Activated naive CD8-positive, alpha-beta T cell treated with anti-CD3 and anti-CD28 coated beads, Interleukin-2, amount 10 ng/mL, durations not matched to agents 7 days and 5 days (primary cell): ENCODE data around the gene FCER1A. TPM values are rescaled to one million over a fixed set of nuclear protein-coding genes. Genes with fewer than 3 reads are reported as not detected.

Source experiments
- ATAC-seq: fragments of 150-1000 bp; cut with Tn5 transposase; one replicate; pipeline ENCODE4 v1.10.0; 2021; ENCODE audit warnings: low read depth, moderate library complexity
- POLR2A ChIA-PET: fragments of 350-600 bp; sonication (Branson Sonifier 250); formaldehyde crosslinking; loops from one replicate; lab custom pipeline; 2021; ENCODE audit warnings: antibody characterized with exemption; lab: Charles Lee
- DNase-seq: peaks from one replicate; pipeline ENCODE4 v3.0.0; 2021
- H3K27ac Mint-ChIP-seq: one replicate; pipeline ENCODE4 v1.8.0; 2022; ENCODE audit warnings: mild to moderate bottlenecking, mixed read lengths
- H3K27me3 Mint-ChIP-seq: one replicate; pipeline ENCODE4 v1.8.0; 2022; ENCODE audit warnings: mild to moderate bottlenecking, moderate library complexity, mixed read lengths
- H3K36me3 Mint-ChIP-seq: one replicate; pipeline ENCODE4 v1.8.0; 2021; ENCODE audit warnings: mild to moderate bottlenecking, mixed read lengths
- H3K4me1 Mint-ChIP-seq: one replicate; pipeline ENCODE4 v1.8.0; 2021; ENCODE audit warnings: mixed read lengths
- H3K4me3 Mint-ChIP-seq: one replicate; pipeline ENCODE4 v1.8.0; 2022; ENCODE audit warnings: mild to moderate bottlenecking, moderate library complexity, mixed read lengths
- H3K9me3 Mint-ChIP-seq: one replicate; pipeline ENCODE4 v1.8.0; 2021; ENCODE audit warnings: mixed read lengths
- total RNA-seq, 2 experiments: library from RNA; stranded (reverse); gene quantifications; one replicate each; pipeline ENCODE4 v1.2.3, GENCODE V29; 2021

Gene FCER1A
- total RNA-seq, result not detected

DNA sequence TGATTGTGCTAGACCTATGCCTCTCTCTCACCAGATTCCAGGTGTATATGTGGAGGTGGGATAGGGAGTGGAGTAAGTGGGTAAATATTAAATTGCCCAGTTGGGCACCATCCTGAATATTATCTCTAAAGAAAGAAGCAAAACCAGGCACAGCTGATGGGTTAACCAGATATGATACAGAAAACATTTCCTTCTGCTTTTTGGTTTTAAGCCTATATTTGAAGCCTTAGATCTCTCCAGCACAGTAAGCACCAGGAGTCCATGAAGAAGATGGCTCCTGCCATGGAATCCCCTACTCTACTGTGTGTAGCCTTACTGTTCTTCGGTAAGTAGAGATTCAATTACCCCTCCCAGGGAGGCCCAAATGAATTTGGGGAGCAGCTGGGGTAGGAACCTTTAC, at the start of gene FCER1A:
Gene FCER1A, plus strand, starts transcription at position 242 of the 400 bp plus-strand sequence. Its CDS starts 29 bp downstream, at position 271.
- no peaks in the 10 kb centered on the region for H3K9me3 Mint-ChIP-seq
- no peak for ATAC-seq
- POLR2A ChIA-PET, result no interaction called here
- DNase-seq, result no peak
- H3K4me1 Mint-ChIP-seq, result no peaks in the 10 kb centered on the region
- no peak within 1 kb of the TSS for H3K27ac Mint-ChIP-seq
- H3K36me3 Mint-ChIP-seq, result no peaks in the 10 kb centered on the region
- no peak within 1 kb of the TSS for H3K4me3 Mint-ChIP-seq
- H3K27me3 Mint-ChIP-seq, result peaks cover 17% of the 10 kb centered on the region

DNA sequence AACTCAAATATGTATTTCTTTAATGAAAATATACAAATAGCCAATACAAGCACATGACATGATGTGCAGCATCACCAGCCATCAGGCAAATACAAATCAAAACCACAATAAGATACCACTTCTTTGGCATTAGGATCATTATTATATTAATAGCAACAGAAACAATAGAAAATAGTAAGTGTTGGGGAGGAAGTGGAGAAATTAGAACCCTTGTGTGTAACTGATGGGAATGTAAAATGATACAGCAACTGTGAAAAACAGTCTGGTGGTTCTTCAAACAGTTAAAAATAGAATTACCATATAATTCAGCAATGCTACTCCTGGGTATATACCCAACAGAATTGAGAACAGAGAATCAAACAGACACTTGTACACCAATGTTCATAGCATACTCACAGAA, 40.8 kb upstream of the FCER1A start:
- DNase-seq (no peak), ATAC-seq (no peak)
- POLR2A ChIA-PET, result no interaction called here
- no peak overlapping the region for H3K4me3 Mint-ChIP-seq
- H3K9me3 Mint-ChIP-seq, result peaks cover 1% of the 10 kb centered on the region
- no peak overlapping the region for H3K27ac Mint-ChIP-seq
- peaks cover 18% of the 10 kb centered on the region for H3K27me3 Mint-ChIP-seq
- H3K4me1 Mint-ChIP-seq, result peaks cover under 1% of the 10 kb centered on the region
- H3K36me3 Mint-ChIP-seq, result no peaks in the 10 kb centered on the region

DNA sequence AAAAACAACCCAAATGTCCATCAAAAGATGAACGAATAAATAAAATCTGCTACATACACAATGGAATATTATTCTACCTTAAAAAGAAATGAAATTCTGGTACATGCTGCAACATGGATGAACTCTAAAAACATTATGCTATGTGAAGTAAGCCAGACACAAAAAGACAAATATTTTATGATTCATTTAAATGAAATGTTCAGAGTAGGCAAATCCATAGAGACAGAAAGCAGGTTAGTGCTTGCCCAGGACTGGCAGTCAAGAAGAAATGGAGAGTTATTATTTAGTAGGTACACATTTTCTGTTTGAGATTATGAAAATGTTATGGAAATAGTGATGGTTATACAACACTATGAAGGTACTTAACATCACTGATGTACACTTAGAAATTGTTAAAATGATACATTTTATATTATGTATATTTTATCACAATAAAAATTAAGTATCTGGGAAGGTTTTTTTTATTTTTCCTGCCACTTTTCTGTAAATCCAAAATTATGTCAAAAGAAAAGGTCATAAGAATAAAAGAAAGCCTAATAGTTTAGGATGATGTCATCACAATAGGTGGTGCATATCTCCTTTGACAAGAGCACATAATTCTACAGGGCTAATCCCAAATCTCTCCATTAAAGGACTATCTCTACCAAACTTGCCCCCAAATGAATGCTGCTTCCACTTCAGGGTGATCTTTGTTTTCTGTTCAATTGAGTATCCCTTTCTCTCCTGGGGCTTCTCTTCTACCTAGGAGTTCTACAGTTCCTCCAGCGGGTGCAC, 40.2 kb upstream of the FCER1A start:
- Mint-ChIP-seq H3K27ac (no peak overlapping the region), H3K4me3 (no peak overlapping the region), H3K27me3 (peaks cover 18% of the 10 kb centered on the region), H3K9me3 (peaks cover 2% of the 10 kb centered on the region), H3K4me1 (peaks cover 6% of the 10 kb centered on the region), H3K36me3 (no peaks in the 10 kb centered on the region)
- POLR2A ChIA-PET, result no interaction called here
- no peak for ATAC-seq
- no peak for DNase-seq

DNA sequence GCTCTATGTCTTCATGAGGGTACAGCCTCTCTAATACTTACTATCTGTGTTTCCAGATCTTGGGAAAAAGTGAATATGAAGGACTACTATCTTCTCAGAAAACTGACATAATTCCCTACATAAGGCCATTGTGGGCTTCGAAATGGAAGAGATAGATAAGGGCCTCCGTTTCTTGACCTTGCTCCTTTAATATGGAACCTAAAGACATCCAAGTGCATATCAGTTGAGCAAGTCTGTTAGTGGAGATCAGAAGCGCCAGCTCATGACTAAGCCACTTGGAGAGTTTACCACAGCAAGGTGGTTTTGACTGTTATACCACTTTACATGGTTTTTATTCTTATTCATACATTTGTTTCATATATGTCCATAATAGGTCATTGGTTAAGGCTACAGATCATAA, 35.3 kb upstream of the FCER1A start:
- no peak for DNase-seq
- POLR2A ChIA-PET, result no interaction called here

DNA sequence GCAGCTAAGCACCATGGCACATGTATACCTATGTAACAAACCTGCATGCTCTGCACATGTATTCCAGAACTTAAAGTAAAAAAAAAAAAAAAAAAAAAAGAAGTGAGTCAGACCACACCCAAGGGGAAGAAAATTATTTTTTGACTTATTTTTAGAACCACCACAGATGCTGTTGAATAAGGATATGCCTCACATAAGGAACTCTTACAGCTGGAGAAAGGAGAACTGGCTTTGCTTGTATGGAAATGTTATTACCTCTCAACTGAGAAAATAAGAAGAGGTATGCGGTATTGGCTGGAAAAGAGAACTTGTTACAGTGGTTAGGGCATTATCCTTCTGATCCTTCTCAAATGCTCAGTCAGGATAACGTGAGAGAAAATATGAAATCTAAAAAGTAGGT, 27.5 kb upstream of the FCER1A start:
- Mint-ChIP-seq H3K27ac (no peak overlapping the region), H3K4me1 (no peaks in the 10 kb centered on the region), H3K36me3 (no peaks in the 10 kb centered on the region), H3K4me3 (no peak overlapping the region), H3K9me3 (peaks cover 1% of the 10 kb centered on the region), H3K27me3 (peaks cover 16% of the 10 kb centered on the region)
- DNase-seq, result no peak
- no peak for ATAC-seq
- POLR2A ChIA-PET, result no interaction called here

More for the DNA sequence above, 35.3 kb upstream of the FCER1A start:
- H3K4me1 Mint-ChIP-seq, result peaks cover 6% of the 10 kb centered on the region
- H3K9me3 Mint-ChIP-seq, result peaks cover 3% of the 10 kb centered on the region
- H3K36me3 Mint-ChIP-seq, result no peaks in the 10 kb centered on the region
- H3K27me3 Mint-ChIP-seq, result peaks cover 25% of the 10 kb centered on the region
- H3K4me3 Mint-ChIP-seq, result no peak overlapping the region
- ATAC-seq, result no peak
- no peak overlapping the region for H3K27ac Mint-ChIP-seq

DNA sequence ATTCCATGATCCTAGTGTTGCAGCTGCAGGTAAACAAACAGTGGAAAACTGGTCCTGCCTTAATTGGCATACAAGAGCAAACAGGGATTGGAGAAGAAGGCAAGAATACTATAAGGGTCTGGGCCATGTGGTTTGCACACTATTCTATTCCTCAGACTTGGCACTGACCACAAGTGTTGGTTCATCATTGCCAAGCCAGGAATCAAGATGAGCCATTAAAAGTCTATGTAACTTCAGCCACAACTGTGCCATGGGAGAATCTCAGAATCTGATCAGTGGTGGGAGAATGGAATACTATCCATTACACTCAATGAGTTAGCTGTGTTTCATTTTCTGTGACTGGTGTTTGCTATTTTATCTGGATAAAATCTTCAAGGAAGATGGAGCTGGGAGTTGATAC, 26.2 kb upstream of the FCER1A start:
- Mint-ChIP-seq H3K27ac (no peak overlapping the region), H3K4me1 (no peaks in the 10 kb centered on the region), H3K4me3 (no peak overlapping the region), H3K36me3 (no peaks in the 10 kb centered on the region), H3K9me3 (peaks cover 1% of the 10 kb centered on the region), H3K27me3 (peaks cover 15% of the 10 kb centered on the region)
- POLR2A ChIA-PET, result no interaction called here
- DNase-seq (no peak), ATAC-seq (no peak)

DNA sequence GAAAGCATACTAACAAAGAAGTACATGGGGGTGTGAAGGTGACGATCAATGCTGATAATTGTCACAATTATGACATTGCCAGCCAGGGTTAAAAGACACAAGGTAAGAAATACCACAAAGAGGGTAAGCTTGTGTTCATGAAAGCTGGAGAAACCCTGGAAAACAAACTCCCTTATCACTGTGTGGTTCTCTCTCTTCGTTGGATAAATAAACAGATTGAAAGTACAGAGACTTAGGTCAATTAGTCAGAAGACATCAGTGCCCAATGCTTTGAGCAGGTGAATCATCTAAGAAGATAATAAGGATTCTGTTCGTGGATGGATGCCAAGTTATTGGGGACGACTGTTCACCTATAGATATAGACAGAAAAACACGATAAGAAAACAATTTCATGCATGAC, 22.4 kb upstream of the FCER1A start:
- Mint-ChIP-seq H3K27me3 (peaks cover 12% of the 10 kb centered on the region), H3K9me3 (no peaks in the 10 kb centered on the region), H3K36me3 (no peaks in the 10 kb centered on the region), H3K4me1 (no peaks in the 10 kb centered on the region), H3K27ac (no peak overlapping the region), H3K4me3 (no peak overlapping the region)
- POLR2A ChIA-PET, result no interaction called here
- no peak for DNase-seq
- no peak for ATAC-seq

DNA sequence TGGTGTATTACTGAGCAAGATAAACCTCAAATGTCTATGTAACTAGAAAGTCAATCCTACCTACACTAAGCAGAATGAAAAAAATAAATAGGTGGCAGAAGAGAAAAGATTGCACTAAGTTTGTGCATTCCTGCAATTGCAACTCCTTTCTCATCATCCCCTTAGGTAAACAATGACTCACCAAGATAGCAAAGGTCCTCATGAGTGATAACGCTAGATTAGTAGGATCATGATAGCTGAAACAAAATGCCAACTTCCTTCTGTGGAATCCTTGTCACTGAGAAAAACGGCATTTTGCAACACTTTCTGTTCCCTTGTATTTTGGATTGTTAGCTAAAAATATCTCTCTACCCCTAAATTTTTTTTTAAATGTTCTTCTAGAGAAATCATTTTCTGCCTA, 20.0 kb upstream of the FCER1A start:
- peaks cover 12% of the 10 kb centered on the region for H3K27me3 Mint-ChIP-seq
- POLR2A ChIA-PET, result no interaction called here
- H3K9me3 Mint-ChIP-seq, result no peaks in the 10 kb centered on the region
- H3K27ac Mint-ChIP-seq, result no peak overlapping the region
- DNase-seq (no peak), ATAC-seq (no peak)
- H3K36me3 Mint-ChIP-seq, result no peaks in the 10 kb centered on the region
- no peak overlapping the region for H3K4me3 Mint-ChIP-seq
- H3K4me1 Mint-ChIP-seq, result no peaks in the 10 kb centered on the region

DNA sequence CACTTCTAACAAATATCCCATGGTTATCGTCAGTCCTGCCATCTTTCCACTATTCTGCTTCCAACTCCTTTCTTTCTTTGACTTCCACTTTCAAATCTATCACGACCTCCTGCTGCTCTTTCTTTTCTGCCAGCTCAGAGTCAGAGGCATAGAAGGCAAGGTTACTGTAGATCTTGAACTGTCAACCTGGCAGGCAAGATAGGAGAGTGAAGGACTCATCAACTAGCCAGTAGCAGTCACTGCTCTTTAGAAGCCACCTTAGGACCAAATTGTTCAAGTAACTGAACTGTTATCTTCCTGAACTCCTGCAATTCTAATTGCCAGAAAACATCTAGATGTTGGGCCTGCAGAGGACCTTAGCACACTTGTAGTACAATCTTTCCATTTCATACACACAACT, 13.1 kb upstream of the FCER1A start:
- no peak overlapping the region for H3K27ac Mint-ChIP-seq
- POLR2A ChIA-PET, result no interaction called here
- H3K4me3 Mint-ChIP-seq, result no peak overlapping the region
- H3K9me3 Mint-ChIP-seq, result no peaks in the 10 kb centered on the region
- H3K4me1 Mint-ChIP-seq, result no peaks in the 10 kb centered on the region
- DNase-seq (no peak), ATAC-seq (no peak)
- no peaks in the 10 kb centered on the region for H3K36me3 Mint-ChIP-seq
- peaks cover 5% of the 10 kb centered on the region for H3K27me3 Mint-ChIP-seq

DNA sequence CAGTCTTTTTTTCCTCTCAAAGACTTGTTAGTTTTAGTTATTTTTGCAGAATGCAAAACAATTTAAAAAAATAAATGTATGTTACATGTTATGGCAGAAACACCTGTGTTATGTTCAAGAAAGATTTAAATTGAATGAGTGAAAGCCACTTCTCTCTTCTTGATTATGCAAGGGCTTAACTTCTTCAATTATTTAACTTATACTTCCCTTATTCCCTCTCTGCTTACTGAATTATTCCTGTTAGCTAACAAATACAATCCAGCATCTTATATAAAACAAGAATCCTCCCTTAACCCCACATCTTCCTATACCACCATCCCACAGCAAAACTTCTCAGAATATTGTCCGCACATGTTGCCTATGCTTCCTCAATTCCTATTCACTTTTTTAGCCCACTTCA, 10.7 kb upstream of the FCER1A start:
- ATAC-seq, result no peak
- no peak for DNase-seq
- no peaks in the 10 kb centered on the region for H3K9me3 Mint-ChIP-seq
- H3K27ac Mint-ChIP-seq, result no peak overlapping the region
- POLR2A ChIA-PET, result no interaction called here
- no peaks in the 10 kb centered on the region for H3K36me3 Mint-ChIP-seq
- no peak overlapping the region for H3K4me3 Mint-ChIP-seq
- no peaks in the 10 kb centered on the region for H3K4me1 Mint-ChIP-seq
- H3K27me3 Mint-ChIP-seq, result peaks cover 5% of the 10 kb centered on the region

DNA sequence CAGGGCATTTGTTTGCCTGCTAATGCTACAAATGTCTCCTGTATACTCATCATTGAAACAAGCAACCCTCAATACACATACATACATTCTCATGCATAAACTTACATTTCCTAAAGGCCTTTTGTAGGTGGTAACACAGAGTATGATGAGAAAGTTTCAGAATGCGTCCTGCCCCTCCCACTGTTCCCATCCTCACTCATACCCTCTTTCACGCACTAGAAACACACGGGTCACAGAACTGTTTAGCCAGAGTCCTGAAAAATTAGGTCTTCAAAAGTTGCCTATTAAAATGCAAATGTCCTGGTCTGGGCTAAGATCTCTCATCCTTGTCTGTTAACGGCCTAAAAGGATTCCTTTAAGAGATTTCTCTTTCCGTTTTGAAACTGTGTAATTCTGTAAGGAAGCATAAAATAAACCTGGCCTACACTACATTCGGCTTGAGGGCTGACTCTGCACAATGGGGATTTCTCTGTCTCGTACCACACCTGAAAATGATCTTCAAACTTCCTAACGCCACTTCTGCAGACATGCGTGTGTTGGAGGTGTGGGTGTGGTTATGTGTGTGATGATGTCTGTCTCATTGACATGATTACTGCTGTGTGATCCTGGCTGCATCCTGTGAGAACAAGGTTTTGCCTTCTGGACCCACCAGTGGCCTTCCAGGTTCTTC, 5.3 kb upstream of the FCER1A start:
- no peaks in the 10 kb centered on the region for H3K9me3 Mint-ChIP-seq
- no peak overlapping the region for H3K27ac Mint-ChIP-seq
- DNase-seq (no peak), ATAC-seq (no peak)
- POLR2A ChIA-PET, result no interaction called here
- no peaks in the 10 kb centered on the region for H3K27me3 Mint-ChIP-seq
- no peak overlapping the region for H3K4me3 Mint-ChIP-seq
- no peaks in the 10 kb centered on the region for H3K4me1 Mint-ChIP-seq
- H3K36me3 Mint-ChIP-seq, result no peaks in the 10 kb centered on the region

DNA sequence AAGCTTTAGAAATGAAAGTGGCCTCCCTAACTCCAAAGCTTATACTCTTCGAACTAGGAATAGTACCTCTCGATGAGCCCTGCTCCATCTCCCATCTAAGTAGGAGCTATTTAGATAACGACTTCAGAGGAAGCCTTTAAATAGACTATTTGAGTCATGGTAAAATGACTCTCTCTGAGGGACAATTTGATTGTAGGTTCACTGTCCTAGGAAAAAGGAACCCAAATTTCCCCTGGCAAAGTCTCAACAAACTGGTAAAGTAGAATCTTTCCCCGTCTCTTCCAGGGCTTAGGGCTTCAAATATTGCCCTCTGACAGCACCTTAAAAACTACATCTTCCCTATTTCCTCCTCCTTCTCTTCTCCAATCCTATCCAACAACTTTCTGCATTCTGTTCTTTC, 2.0 kb upstream of the FCER1A start:
- ATAC-seq (no peak), DNase-seq (no peak)
- POLR2A ChIA-PET, result no interaction called here
- Mint-ChIP-seq H3K4me1 (no peaks in the 10 kb centered on the region), H3K9me3 (no peaks in the 10 kb centered on the region), H3K4me3 (no peak overlapping the region), H3K27me3 (peaks cover 6% of the 10 kb centered on the region), H3K27ac (no peak overlapping the region), H3K36me3 (no peaks in the 10 kb centered on the region)

DNA sequence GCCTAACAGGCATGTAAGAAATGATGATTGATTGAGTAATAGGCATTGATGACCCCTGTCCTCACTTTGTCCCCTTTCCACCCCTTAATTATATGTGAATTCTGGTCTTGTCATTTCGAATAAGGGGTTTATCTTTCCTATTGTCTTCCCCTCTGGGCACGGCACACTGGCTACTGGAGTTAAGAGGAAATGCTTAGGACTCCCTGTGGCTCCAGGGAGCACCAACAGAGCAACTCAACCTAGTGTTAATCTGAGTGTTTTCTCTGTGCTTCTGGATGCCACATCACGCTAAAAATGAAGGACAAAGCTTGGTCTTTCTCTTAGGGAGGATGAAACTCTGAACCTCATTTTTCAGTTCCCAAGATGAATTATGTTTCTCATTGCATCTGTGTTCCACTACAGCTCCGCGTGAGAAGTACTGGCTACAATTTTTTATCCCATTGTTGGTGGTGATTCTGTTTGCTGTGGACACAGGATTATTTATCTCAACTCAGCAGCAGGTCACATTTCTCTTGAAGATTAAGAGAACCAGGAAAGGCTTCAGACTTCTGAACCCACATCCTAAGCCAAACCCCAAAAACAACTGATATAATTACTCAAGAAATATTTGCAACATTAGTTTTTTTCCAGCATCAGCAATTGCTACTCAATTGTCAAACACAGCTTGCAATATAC, 5.3 kb downstream of the FCER1A start:
- peaks cover 22% of the 10 kb centered on the region for H3K27me3 Mint-ChIP-seq
- POLR2A ChIA-PET, result no interaction called here
- no peak overlapping the region for H3K4me3 Mint-ChIP-seq
- H3K4me1 Mint-ChIP-seq, result no peaks in the 10 kb centered on the region
- no peaks in the 10 kb centered on the region for H3K36me3 Mint-ChIP-seq
- ATAC-seq (no peak), DNase-seq (no peak)
- no peaks in the 10 kb centered on the region for H3K9me3 Mint-ChIP-seq
- H3K27ac Mint-ChIP-seq, result no peak overlapping the region

DNA sequence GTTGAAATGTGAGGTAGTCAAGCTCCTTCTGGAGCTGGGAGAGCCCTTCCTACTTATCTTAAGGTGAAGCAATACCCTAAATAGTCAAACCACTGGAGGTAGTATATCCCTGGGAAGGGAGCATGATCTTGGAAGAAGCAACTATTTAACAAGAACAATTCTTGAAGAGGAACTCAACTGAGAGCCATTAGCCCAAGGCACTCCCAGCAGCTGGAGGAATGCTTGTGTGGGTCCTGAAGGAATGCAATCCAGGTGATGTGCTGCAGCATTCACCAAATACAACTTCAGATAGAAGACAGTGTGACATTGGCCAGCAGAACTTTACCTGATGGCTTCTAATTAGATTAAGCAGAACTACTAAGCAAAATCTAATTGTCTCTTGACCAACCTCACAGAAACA, 9.5 kb downstream of the FCER1A start:
- H3K4me3 Mint-ChIP-seq, result no peak overlapping the region
- no peaks in the 10 kb centered on the region for H3K36me3 Mint-ChIP-seq
- no peak for DNase-seq
- peaks cover 7% of the 10 kb centered on the region for H3K27me3 Mint-ChIP-seq
- no peaks in the 10 kb centered on the region for H3K9me3 Mint-ChIP-seq
- no peaks in the 10 kb centered on the region for H3K4me1 Mint-ChIP-seq
- ATAC-seq, result no peak
- H3K27ac Mint-ChIP-seq, result no peak overlapping the region
- POLR2A ChIA-PET, result no interaction called here
